IPS-20b (cell line): ENCODE measurements around the gene LRRC38.

Experiments used
- H3K27ac ChIP-seq: one replicate; pipeline ENCODE4 v1.5.1; 2013; ENCODE audit warnings: low read length
- H3K27me3 ChIP-seq: 2 replicates; pipeline ENCODE4 v1.6.1; 2013; ENCODE audit warnings: mild to moderate bottlenecking, low read length, inconsistent platforms; ENCODE audit not compliant: insufficient read depth
- H3K36me3 ChIP-seq: 2 replicates; pipeline ENCODE4 v1.6.1; 2013; ENCODE audit warnings: low read depth, mild to moderate bottlenecking, inconsistent platforms, low read length, moderate library complexity; ENCODE audit not compliant: insufficient read depth
- H3K4me1 ChIP-seq: 2 replicates; pipeline ENCODE4 v1.6.1; 2013; ENCODE audit warnings: mild to moderate bottlenecking, control low read depth, inconsistent platforms, low read length, moderate library complexity; ENCODE audit not compliant: insufficient read depth
- H3K4me3 ChIP-seq: 2 replicates; pipeline ENCODE4 v1.5.1; 2013; ENCODE audit warnings: mild to moderate bottlenecking, low read length, inconsistent platforms
- H3K9ac ChIP-seq: 2 replicates; pipeline ENCODE4 v1.6.1; 2013; ENCODE audit warnings: low read depth, mild to moderate bottlenecking, inconsistent platforms, low read length, moderate library complexity
- H3K9me3 ChIP-seq: 2 replicates; pipeline ENCODE4 v1.6.1; 2013; ENCODE audit warnings: mild to moderate bottlenecking, low read depth, low read length, inconsistent platforms; ENCODE audit not compliant: insufficient read depth

The LRRC38 gene

GRCh38 chr1:13487957-13488356 is 25.8 kb downstream of the LRRC38 start:
- Histone ChIP-seq H3K27me3 (no peaks in the 10 kb centered on the region), H3K27ac (no peak overlapping the region), H3K9ac (no peak overlapping the region), H3K9me3 (no peaks in the 10 kb centered on the region), H3K4me1 (no peaks in the 10 kb centered on the region), H3K4me3 (no peak overlapping the region), H3K36me3 (no peaks in the 10 kb centered on the region)

DNA sequence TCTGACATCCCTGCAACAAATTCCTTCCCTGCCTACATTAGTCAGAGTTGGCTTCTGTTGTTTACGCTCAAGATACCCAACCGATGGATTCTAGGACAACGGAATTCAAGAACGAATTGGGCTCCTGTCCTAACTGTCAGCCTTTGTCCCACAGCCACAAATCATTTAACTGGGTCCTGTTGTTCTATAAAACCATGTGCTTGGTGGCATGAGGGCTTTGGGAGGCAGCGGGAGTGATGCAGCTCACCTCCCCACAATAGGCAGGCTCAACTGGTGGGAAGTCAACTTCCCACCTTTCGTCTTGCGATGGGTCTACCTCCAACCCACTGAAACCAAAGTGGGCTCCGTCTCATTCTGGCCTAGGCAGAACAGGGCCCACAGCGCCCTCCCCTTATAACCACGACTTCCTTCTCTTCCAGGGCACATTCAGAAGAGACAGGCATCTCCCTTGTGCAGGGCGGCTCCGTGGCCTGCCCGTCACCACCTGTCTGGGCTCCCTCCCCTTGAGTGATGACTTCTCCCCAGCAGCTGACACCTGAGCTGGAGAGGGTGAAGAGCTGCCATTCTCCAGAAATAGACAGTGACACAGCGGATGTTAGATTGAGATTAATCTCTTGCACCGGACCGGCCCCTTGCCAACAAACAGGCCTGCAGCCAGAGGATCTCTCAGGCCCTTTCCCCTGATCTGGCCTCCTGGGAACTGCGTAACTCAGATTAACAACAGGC is 26.5 kb downstream of the LRRC38 start:
- Histone ChIP-seq H3K9ac (no peak overlapping the region), H3K27me3 (no peaks in the 10 kb centered on the region), H3K9me3 (no peaks in the 10 kb centered on the region), H3K4me1 (no peaks in the 10 kb centered on the region), H3K36me3 (no peaks in the 10 kb centered on the region), H3K4me3 (no peak overlapping the region), H3K27ac (no peak overlapping the region)

DNA sequence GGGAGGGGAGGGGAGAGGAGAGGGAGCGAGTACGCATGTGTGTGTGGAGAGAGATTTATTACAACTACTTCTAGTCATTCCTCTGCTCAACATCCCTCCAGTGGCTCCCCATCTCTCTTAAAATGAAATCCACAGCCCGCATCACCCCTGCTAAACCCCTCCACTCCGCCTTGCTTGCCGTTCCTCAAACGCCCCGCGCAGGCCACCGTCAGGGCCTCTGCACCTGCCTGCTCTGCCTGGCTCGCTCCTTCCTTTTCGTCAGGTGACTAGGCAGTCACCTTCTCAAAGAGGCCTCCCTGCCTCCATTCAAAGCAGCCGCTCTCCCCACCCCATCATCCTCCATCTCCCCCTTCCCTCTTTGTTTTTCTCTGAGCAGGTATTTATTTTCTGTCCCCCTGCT is 29.9 kb downstream of the LRRC38 start:
- H3K27ac ChIP-seq, result no peak overlapping the region
- H3K9ac ChIP-seq, result no peak overlapping the region
- H3K36me3 ChIP-seq, result no peaks in the 10 kb centered on the region
- no peaks in the 10 kb centered on the region for H3K27me3 ChIP-seq
- no peaks in the 10 kb centered on the region for H3K4me1 ChIP-seq
- H3K4me3 ChIP-seq, result no peak overlapping the region
- no peaks in the 10 kb centered on the region for H3K9me3 ChIP-seq

DNA sequence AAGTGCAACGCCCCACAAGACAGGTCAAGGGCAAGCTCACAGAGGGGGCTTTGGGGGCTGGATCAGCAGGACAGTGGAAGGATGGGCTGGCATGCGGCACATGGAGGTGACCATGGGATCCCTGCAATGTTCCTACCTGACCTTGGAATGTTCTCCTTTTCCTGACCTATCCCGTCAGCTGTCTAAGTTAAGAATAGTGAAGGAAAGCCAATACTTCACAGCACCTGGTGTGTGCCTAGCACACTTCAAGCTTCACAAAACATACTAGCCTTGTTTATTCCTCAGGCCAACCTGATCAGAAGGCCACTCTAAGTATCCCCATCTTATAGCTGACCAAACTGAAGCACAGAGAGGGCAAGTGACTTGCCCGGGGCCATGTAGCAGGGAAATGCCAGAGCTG is 31.2 kb downstream of the LRRC38 start:
- H3K4me3 ChIP-seq, result no peak overlapping the region
- no peak overlapping the region for H3K9ac ChIP-seq
- H3K4me1 ChIP-seq, result no peaks in the 10 kb centered on the region
- H3K27ac ChIP-seq, result no peak overlapping the region
- no peaks in the 10 kb centered on the region for H3K9me3 ChIP-seq
- H3K36me3 ChIP-seq, result no peaks in the 10 kb centered on the region
- H3K27me3 ChIP-seq, result no peaks in the 10 kb centered on the region

DNA sequence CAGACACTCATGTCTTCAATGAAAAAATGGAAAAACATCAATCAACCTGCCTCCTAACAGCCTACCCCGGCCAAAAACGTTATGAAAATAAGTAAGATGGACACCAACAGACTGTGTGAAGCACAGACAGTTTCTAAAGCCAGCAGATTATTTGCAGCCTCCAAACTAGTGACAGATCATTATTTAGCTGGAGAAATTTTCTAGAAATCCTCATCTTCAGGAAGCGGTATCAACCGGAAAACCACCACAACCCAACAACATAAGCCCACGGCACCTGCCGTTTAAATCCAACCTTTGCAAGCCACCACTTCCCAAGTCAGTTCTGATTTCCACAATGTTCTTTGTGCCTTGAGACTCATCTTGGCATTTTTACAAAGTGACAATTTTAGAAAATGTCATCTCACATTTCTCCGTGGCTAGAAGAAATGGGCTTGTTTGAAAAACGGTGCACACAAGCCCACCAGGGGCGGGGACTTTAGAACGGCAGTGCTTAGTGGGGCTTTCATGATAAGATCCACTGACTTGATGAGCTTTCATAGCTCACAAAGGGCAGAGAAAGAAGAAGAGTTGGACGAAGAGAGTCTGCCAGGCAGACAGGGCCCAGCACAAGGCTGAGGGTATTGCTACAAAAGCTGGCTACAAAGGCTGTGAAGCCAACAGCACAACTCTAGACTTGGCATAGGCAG is 34.5 kb downstream of the LRRC38 start:
- H3K9me3 ChIP-seq, result peaks cover 3% of the 10 kb centered on the region; the same call in 1 of the 2 replicates
- no peaks in the 10 kb centered on the region for H3K4me1 ChIP-seq
- H3K27me3 ChIP-seq, result no peaks in the 10 kb centered on the region; the same call in 1 of the 2 replicates
- no peaks in the 10 kb centered on the region for H3K36me3 ChIP-seq
- no peak overlapping the region for H3K9ac ChIP-seq
- H3K4me3 ChIP-seq, result no peak overlapping the region
- H3K27ac ChIP-seq, result no peak overlapping the region

DNA sequence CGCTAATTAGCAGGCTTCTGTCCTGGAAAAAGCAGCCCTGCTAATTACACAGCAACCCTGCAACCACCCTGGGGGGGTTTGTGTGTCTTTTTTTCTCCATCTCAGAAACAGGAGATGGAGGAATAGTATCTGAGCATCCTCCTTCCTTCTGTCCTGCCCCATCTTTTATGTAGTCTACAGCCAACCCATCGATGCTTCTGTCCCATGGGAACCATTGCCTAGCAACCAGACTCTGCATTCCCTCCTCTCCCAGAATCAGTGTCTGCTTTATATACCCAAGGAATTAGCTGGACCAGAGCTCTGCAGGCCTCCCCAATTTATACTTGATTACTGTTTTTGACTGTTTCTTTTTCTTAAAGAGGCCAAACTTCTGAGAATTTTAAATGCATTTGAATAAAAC is 35.1 kb downstream of the LRRC38 start:
- Histone ChIP-seq H3K36me3 (no peaks in the 10 kb centered on the region), H3K4me3 (no peak overlapping the region), H3K27me3 (no peaks in the 10 kb centered on the region; the same call in 1 of the 2 replicates), H3K9me3 (peaks cover 3% of the 10 kb centered on the region; the same call in 1 of the 2 replicates), H3K27ac (no peak overlapping the region), H3K9ac (no peak overlapping the region), H3K4me1 (no peaks in the 10 kb centered on the region)

DNA sequence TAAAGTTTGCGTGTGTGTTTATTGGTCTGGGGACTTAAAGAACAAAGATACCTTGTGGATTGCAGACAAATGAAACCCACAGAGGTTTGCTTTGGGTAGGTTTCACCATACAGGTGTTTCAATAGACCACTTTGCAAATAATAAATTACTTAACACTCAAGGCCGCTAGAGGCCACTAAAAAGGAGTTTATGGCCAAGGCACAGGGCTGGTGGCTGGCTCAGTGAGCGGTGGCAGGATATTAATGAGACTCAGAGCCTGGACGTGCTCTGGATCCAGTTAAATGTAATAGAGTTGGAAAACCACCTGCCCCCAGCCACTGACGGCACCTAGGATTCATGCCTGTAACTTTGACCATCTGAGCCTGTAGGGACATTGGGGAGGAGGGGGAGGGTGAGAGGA is 44.5 kb downstream of the LRRC38 start:
- Histone ChIP-seq H3K9me3 (peaks cover 11% of the 10 kb centered on the region; the same call in 1 of the 2 replicates), H3K27me3 (no peaks in the 10 kb centered on the region), H3K4me3 (no peak overlapping the region), H3K4me1 (no peaks in the 10 kb centered on the region), H3K27ac (no peak overlapping the region), H3K36me3 (no peaks in the 10 kb centered on the region), H3K9ac (no peak overlapping the region)

- no peak overlapping the region for H3K4me3 ChIP-seq
- H3K9ac ChIP-seq, result no peak overlapping the region
- no peak overlapping the region for H3K27ac ChIP-seq
- no peaks in the 10 kb centered on the region for H3K36me3 ChIP-seq
- no peaks in the 10 kb centered on the region for H3K27me3 ChIP-seq
- peaks cover 27% of the 10 kb centered on the region; the same call in 1 of the 2 replicates for H3K9me3 ChIP-seq
- H3K4me1 ChIP-seq, result no peaks in the 10 kb centered on the region
Observed at GRCh38 chr1:13465515-13465914, 48.3 kb downstream of the LRRC38 start.

DNA sequence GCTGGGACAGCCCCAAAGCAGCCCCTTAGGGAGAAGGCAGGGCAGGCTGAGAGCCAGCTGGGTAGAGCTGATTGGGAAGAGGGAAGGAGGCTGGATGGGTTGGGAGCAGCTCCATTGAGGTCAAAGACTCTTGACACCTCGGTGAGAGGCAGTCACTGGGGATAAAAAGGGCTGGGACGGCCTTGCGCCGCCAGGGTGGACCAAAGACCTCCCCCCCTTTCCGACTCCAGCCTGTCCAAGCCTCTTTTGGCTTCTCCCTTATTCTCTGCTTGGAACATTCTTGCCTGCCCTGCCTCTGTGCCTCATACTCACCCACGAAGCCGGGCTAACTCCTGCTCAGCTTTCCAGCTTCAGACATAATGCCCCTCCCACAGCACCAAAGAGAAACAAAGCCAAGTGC is 51.1 kb downstream of the LRRC38 start:
- Histone ChIP-seq H3K4me3 (no peak overlapping the region), H3K4me1 (no peaks in the 10 kb centered on the region), H3K9ac (no peak overlapping the region), H3K36me3 (no peaks in the 10 kb centered on the region), H3K27me3 (no peaks in the 10 kb centered on the region), H3K27ac (no peak overlapping the region), H3K9me3 (peaks cover 43% of the 10 kb centered on the region)

DNA sequence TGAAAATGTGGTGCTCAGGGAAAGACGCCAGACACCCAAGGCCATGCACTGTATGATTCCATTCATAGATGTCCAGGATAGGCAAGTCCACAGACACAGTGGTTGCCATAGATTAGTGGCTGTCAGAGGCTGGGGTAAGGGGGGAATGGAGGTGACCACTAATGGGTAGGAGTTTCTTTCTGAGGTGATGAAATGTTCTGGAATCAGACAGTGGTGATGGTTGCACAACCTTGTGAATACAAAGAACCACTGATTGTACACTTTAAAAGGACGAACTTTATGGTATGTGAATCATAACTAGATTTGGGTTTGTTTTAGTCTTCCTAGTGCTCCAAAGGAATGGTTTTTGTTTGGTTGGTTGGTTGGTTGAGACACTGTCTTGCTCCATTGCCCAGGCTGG is 51.8 kb downstream of the LRRC38 start:
- H3K27me3 ChIP-seq, result no peaks in the 10 kb centered on the region
- peaks cover 48% of the 10 kb centered on the region for H3K9me3 ChIP-seq
- H3K9ac ChIP-seq, result no peak overlapping the region
- H3K27ac ChIP-seq, result no peak overlapping the region
- H3K36me3 ChIP-seq, result no peaks in the 10 kb centered on the region
- no peaks in the 10 kb centered on the region for H3K4me1 ChIP-seq
- H3K4me3 ChIP-seq, result no peak overlapping the region

GRCh38 chr1:13456904-13457532 is 56.8 kb downstream of the LRRC38 start:
- Histone ChIP-seq H3K9ac (no peak overlapping the region), H3K27me3 (no peaks in the 10 kb centered on the region), H3K9me3 (peaks cover 53% of the 10 kb centered on the region), H3K36me3 (no peaks in the 10 kb centered on the region), H3K4me3 (no peak overlapping the region), H3K27ac (no peak overlapping the region), H3K4me1 (no peaks in the 10 kb centered on the region)
